SH-SY5Y (cell line): ENCODE data around the gene LIPH.

Experiments
- GATA2 ChIP-seq: IDR thresholded peaks from 2 replicates; pipeline ENCODE4 v1.6.1; 2011; ENCODE audit warnings: mild to moderate bottlenecking, low read depth, low read length
- GATA3 ChIP-seq: IDR thresholded peaks from 2 replicates; pipeline ENCODE4 v1.6.1; 2011; ENCODE audit warnings: low read depth, mild to moderate bottlenecking, low read length, moderate library complexity

Gene LIPH

GRCh38 chr3:185517387-185518130 is 34.8 kb downstream of the LIPH start:
- TF ChIP-seq GATA3 (no peak), GATA2 (no peak)

GRCh38 chr3:185511711-185512110 is 40.7 kb downstream of the LIPH start:
- TF ChIP-seq GATA2 (no peak), GATA3 (no peak)

- TF ChIP-seq GATA3: no peak
- TF ChIP-seq GATA2: no peak
Measured at GRCh38 chr3:185508335-185508991, 43.9 kb downstream of the LIPH start.

GRCh38 chr3:185507883-185508282 is 44.5 kb downstream of the LIPH start:
- no peak for TF ChIP-seq GATA3
- TF ChIP-seq GATA2: no peak

- TF ChIP-seq GATA3: no peak
- no peak for TF ChIP-seq GATA2
Measured at GRCh38 chr3:185504636-185505035, 47.8 kb downstream of the LIPH start.

GRCh38 chr3:185503521-185503920 is 48.9 kb downstream of the LIPH start:
- TF ChIP-seq GATA3 (no peak), GATA2 (no peak)

- no peak for TF ChIP-seq GATA2
- TF ChIP-seq GATA3: no peak
Measured at GRCh38 chr3:185502987-185503386, 49.4 kb downstream of the LIPH start.

GRCh38 chr3:185498503-185499396 is 53.6 kb downstream of the LIPH start, which contains the start of gene TMEM41A:
Gene TMEM41A, minus strand, starts transcription at chr3:185499035. Its CDS starts 74 bp downstream, at chr3:185498961.
- no peak for TF ChIP-seq GATA3
- no peak for TF ChIP-seq GATA2

GRCh38 chr3:185490241-185490640 is 62.1 kb downstream of the LIPH start:
- TF ChIP-seq GATA2 (no peak), GATA3 (no peak)

GRCh38 chr3:185489462-185489861 is 62.9 kb downstream of the LIPH start:
- TF ChIP-seq GATA2 (no peak), GATA3 (no peak)

GRCh38 chr3:185488465-185488864 is 63.9 kb downstream of the LIPH start:
- TF ChIP-seq GATA2 (no peak), GATA3 (no peak)

GRCh38 chr3:185486394-185486793 is 66.0 kb downstream of the LIPH start:
- TF ChIP-seq GATA2 (no peak), GATA3 (no peak)

- TF ChIP-seq GATA3 (no peak), GATA2 (no peak)
Measured at GRCh38 chr3:185484296-185484695, 68.1 kb downstream of the LIPH start.

- TF ChIP-seq GATA2 (no peak), GATA3 (no peak)
Measured at GRCh38 chr3:185479373-185479945, 72.9 kb downstream of the LIPH start.
